Fibroblast of villous mesenchyme (primary cell): ENCODE measurements around the gene NOVA2. TPM values are rescaled to one million over a fixed set of nuclear protein-coding genes. Genes with fewer than 3 reads are reported as not detected.

Experiments used
- DNase-seq: peaks from one replicate; pipeline ENCODE4 v3.0.0-alpha.2; 2010; ENCODE audit warnings: low read depth
- H3K4me3 ChIP-seq: 2 replicates; pipeline ENCODE4 v1.5.1; 2011; ENCODE audit warnings: low read depth, mild to moderate bottlenecking, low read length
- CTCF ChIP-seq: IDR thresholded peaks from 2 replicates; pipeline ENCODE4 v1.5.1; 2012; ENCODE audit warnings: low read depth, mild to moderate bottlenecking, low read length; ENCODE audit not compliant: insufficient read depth
- total RNA-seq: library from RNA; depleted of rRNA; stranded (reverse); fragments of >200 nt; gene quantifications from 2 replicates; pipeline ENCODE4 v1.2.3, GENCODE V29; 2012

The NOVA2 gene
- total RNA-seq, 1 donor = not detected

- DNase-seq = no peak
- TF ChIP-seq CTCF = no peak
- no peak overlapping the region for H3K4me3 ChIP-seq
Measured at GRCh38 chr19:46019270-46019669, 45.6 kb upstream of the NOVA2 start.

- DNase-seq = no peak
- TF ChIP-seq CTCF = no peak
- no peak overlapping the region for H3K4me3 ChIP-seq
Measured at GRCh38 chr19:46018729-46019251, 45.1 kb upstream of the NOVA2 start.

GRCh38 chr19:46017874-46018675, 44.4 kb upstream of the NOVA2 start:
- no peak for TF ChIP-seq CTCF
- no peak overlapping the region for H3K4me3 ChIP-seq
- DNase-seq = no peak

GRCh38 chr19:46017095-46017429, 43.4 kb upstream of the NOVA2 start:
- DNase-seq = no peak
- H3K4me3 ChIP-seq = no peak overlapping the region
- peak; percentile 3 for TF ChIP-seq CTCF

- TF ChIP-seq CTCF = peak; percentile 73
- DNase-seq = peak; percentile 68
- H3K4me3 ChIP-seq = peak overlapping the region; percentile 64
Measured at GRCh38 chr19:46016426-46017094, 42.9 kb upstream of the NOVA2 start.

- no peak for TF ChIP-seq CTCF
- DNase-seq = no peak
- peak overlapping the region; percentile 64 for H3K4me3 ChIP-seq
Measured at GRCh38 chr19:46015687-46016425, 42.2 kb upstream of the NOVA2 start.
